ENCODE measurements around the gene EFNA3.
A peak's percentile ranks its signal among the peaks of the same experiment; 100 is the strongest.

GRCh38 chr1:155093911-155094621 lies 15.4 kb downstream of the EFNA3 start:
- TF ChIP-seq POLR2A (IDR thresholded peaks at IDR 0.05; ENCODE audit: low read depth, low read length) (no peak), CTCF (conservative IDR thresholded peaks at IDR 0.05; ENCODE audit: low read depth, low read length) (peak; percentile 54), USF2 (IDR thresholded peaks at IDR 0.05; ENCODE audit: low read depth, low read length) (no peak), MAFK (IDR thresholded peaks at IDR 0.05; ENCODE audit: low read depth, low read length) (no peak), MXI1 (IDR thresholded peaks at IDR 0.05; ENCODE audit: borderline replicate concordance, low read depth, low read length) (no peak), SMC3 (IDR thresholded peaks at IDR 0.05; ENCODE audit: low read depth, low read length) (peak; percentile 63), NFE2L2 (IDR thresholded peaks at IDR 0.05; ENCODE audit: low read depth, low read length) (no peak), RFX5 (IDR thresholded peaks at IDR 0.05; ENCODE audit: low read depth, low read length) (no peak)
